ENCODE measurements around the gene RNU6-9.

The RNU6-9 gene

DNA sequence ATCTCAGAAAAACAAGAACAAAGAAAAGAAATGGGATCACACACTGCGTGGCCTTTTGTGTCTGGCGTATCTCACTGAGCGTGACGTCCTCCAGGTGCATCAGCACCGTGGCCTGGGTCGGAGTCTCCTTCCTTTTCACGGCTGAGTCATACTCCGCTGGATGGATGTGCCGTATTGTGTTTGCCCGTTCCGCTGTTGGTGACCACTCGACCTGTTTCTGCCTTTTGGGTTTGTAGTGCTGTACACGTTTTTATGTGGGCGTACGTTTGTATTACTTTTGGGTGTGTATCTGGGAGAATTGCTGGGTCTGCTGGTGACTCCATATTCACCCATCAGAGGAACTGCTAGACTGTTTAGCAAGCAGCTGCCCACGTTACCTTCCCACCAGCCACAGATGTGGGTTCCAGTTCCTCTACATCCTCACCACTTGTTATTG, 44.0 kb downstream of the RNU6-9 start:
- no peak for DNase-seq

GRCh38 chr19:938233-938923, 45.1 kb downstream of the RNU6-9 start:
- DNase-seq: no peak

GRCh38 chr19:939439-939838, 46.2 kb downstream of the RNU6-9 start:
- no peak for DNase-seq

GRCh38 chr19:939922-940321, 46.6 kb downstream of the RNU6-9 start:
- no peak for DNase-seq

- no peak for DNase-seq
Observed at GRCh38 chr19:940591-941291, 47.5 kb downstream of the RNU6-9 start.

GRCh38 chr19:941292-942132, 48.2 kb downstream of the RNU6-9 start:
- no peak for DNase-seq

DNA sequence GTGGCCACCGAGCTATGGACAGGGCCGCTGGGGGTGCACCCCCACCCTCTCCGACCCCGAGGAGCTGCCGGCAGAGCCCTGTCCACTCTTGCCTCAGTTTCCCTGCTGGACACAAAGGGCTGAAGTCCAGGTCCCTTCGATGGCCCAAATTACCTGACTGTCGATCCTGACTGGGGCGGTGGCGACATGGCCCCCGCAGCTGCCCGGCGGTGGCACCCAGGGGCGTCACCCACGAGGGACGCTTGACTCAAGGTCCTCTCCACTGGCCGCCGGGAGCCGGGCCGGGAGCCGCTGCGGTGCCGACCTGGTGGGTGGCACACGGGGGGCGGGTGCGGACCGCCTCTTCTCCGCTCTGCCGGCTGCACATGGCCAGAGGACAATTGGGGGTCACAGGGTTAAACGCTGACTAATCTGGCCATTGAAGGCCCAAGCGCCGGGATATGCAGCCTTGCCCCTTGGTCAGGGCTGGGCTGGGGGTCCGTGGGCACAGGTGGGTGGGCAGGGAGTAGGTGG, 48.9 kb downstream of the RNU6-9 start:
- DNase-seq: no peak

All from femur (tissue), 1 donor.